Spleen (tissue), 11 donors: Measurements from ENCODE around the gene SLC36A4. TPM values are rescaled to one million over a fixed set of nuclear protein-coding genes. Genes with fewer than 3 reads are reported as not detected.

Experiments
- polyA plus RNA-seq, 3 donors: library from polyadenylated mRNA; stranded (reverse); fragments of 200-250 nt; gene quantifications; one replicate each; pipeline ENCODE4 v1.2.1, GENCODE V29; 2013
- small RNA-seq, 4 donors: library from RNA; depleted of rRNA; stranded (forward); fragments of <200 nt; gene quantifications; one replicate each; pipeline ENCODE3, GENCODE V24; 2016
- total RNA-seq, 7 donors: library from RNA; depleted of rRNA in 3 of 7; stranded (reverse); fragments of >200 nt in 3 of 7; fragmentation: NEBNext Ultra II Directional in 4 of 7; extraction: Animal tissue kit (Norgen Biotek cat#: 25700) in 4 of 7; gene quantifications; one replicate each; pipeline versions ENCODE4 v1.1.0 to v1.2.1, GENCODE V29; 2016 to 2021
- donor health status: healthy with polysubstance abuse.
- donor health status: DM: no; HTN: no; CAD: no; lungs with moderate emphysema.
- donor health status: DM: no; HTN: no; CAD: no.
- donor health status: Bipolar disorder and iron deficiency.
- donor health status: healthy.
- donor health status: DM: no; HTN: no; CAD: no.
- donor health status: DM: yes; HTN: yes; CAD: no.

Gene SLC36A4
- total and polyA plus RNA-seq, 10 donors = 2.6 to 41.4 (median 17.3) TPM

Small RNA genes within 50 kb of the gene (small RNA-seq; reads per million reads assigned to genes)
- gene AP003072.1 = 0 to 0.07 (median 0) reads per million in 4 donors

Other genes with a start within 250 kb of the SLC36A4 start
- not detected for gene MTNR1B, start 228.3 kb downstream of the SLC36A4 start, total RNA-seq
- gene MTNR1B, start 228.3 kb downstream of the SLC36A4 start, polyA plus RNA-seq = not detected
- gene DEUP1, start 132.8 kb upstream of the SLC36A4 start, total RNA-seq = not detected
- under 1 TPM in 1 of 3 donors, not detected in 2; 0.03 TPM for gene DEUP1, start 132.8 kb upstream of the SLC36A4 start, polyA plus RNA-seq